Erythroblast (primary cell): ENCODE results near the gene EGLN3.

Experiments
- GATA1 ChIP-seq: IDR thresholded peaks from 2 replicates; pipeline ENCODE4 v1.6.1; 2011; ENCODE audit warnings: low read depth, mild to moderate bottlenecking, control low read depth, low read length, moderate library complexity
- POLR2A ChIP-seq: IDR thresholded peaks from 2 replicates; pipeline ENCODE4 v1.6.1; 2011; ENCODE audit warnings: mild to moderate bottlenecking, low read length

DNA sequence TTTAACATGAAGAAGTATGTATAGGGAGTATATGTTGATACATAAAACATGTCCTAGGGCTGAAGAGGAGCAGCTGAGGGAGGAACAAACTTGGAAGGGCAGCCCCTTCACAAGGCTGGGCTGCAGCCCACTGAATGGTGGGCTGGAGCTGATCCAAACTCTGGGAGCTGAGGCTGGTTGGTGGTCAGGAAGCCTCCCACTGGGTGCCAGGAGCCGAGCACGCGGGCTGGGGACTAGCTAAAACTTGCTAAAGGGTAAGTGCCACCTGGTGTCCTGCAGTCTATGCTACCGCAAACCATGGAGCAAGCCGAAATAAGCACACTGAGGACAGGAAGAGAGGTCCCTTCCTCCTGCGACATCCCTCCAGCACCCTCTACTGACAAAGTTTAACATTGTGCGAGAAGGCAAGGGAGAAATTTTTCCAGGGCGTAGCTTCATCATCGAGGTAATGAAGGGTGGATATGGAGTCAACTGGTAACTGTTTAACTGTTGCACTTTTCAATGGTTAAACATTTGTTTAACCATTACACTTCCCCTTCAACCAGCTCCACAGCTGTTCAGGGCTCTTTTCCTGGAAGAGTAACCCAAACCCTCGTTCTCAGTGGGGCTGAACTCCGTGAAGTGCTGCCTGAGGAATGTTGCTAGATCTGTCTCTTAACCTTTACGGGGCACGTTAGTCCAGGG lies 42.2 kb downstream of the EGLN3 start:
- no peak for TF ChIP-seq POLR2A
- TF ChIP-seq GATA1 = no peak
